ENCODE results near the gene LTBP1.
A peak's percentile ranks its signal among the peaks of the same experiment; 100 is the strongest.
"Not testable (repeated sequence)": the region's sequence is repeated elsewhere in the genome, so short reads cannot be mapped to it uniquely, and the experiment has no call there.

LTBP1 gene

GRCh38 chr2:33408109-33408508, 461.4 kb downstream of the LTBP1 start:
- no peak for DNase-seq

GRCh38 chr2:33409417-33409955, 462.7 kb downstream of the LTBP1 start:
- DNase-seq = no peak

GRCh38 chr2:33411765-33412164, 465.0 kb downstream of the LTBP1 start:
- peak; percentile 14 for DNase-seq

- no peak for DNase-seq
Observed at GRCh38 chr2:33412920-33413319, 466.2 kb downstream of the LTBP1 start.

GRCh38 chr2:33419581-33420200, 472.9 kb downstream of the LTBP1 start:
- no peak for DNase-seq

GRCh38 chr2:33420726-33421125, 474.0 kb downstream of the LTBP1 start:
- DNase-seq = no peak

- no peak for DNase-seq
Observed at GRCh38 chr2:33421820-33422219, 475.1 kb downstream of the LTBP1 start.

GRCh38 chr2:33425161-33425560, 478.4 kb downstream of the LTBP1 start:
- DNase-seq = no peak

- DNase-seq = no peak
Observed at GRCh38 chr2:33425586-33426031, 478.9 kb downstream of the LTBP1 start.

- DNase-seq = peak; percentile 71
Observed at GRCh38 chr2:33426666-33427231, 480.0 kb downstream of the LTBP1 start.

GRCh38 chr2:33430077-33430476, 483.3 kb downstream of the LTBP1 start:
- DNase-seq = no peak

- DNase-seq = no peak
Observed at GRCh38 chr2:33430856-33431255, 484.1 kb downstream of the LTBP1 start.

GRCh38 chr2:33432871-33433270, 486.1 kb downstream of the LTBP1 start:
- no peak for DNase-seq

GRCh38 chr2:33433279-33434235, 486.8 kb downstream of the LTBP1 start:
- no peak for DNase-seq

- DNase-seq = no peak
Observed at GRCh38 chr2:33435518-33435917, 488.8 kb downstream of the LTBP1 start.

GRCh38 chr2:33436083-33436482, 489.3 kb downstream of the LTBP1 start:
- no peak for DNase-seq

GRCh38 chr2:33437297-33437696, 490.5 kb downstream of the LTBP1 start:
- no peak for DNase-seq

- no peak for DNase-seq
Observed at GRCh38 chr2:33437815-33438214, 491.1 kb downstream of the LTBP1 start.

- peak; percentile 23 for DNase-seq
Observed at GRCh38 chr2:33441235-33441810, 494.6 kb downstream of the LTBP1 start.

GRCh38 chr2:33442052-33442451, 495.3 kb downstream of the LTBP1 start:
- DNase-seq = not testable (repeated sequence)

- no peak for DNase-seq
Observed at GRCh38 chr2:33442528-33443079, 495.9 kb downstream of the LTBP1 start.

- no peak for DNase-seq
Observed at GRCh38 chr2:33443274-33443829, 496.6 kb downstream of the LTBP1 start.
